HepG2 (cell line): ENCODE data around the gene PRKACA. TPM values are rescaled to one million over a fixed set of nuclear protein-coding genes. Genes with fewer than 3 reads are reported as not detected.

ENCODE experiments used
- ATAC-seq: fragments of 200-7000 bp; cut with Tn5 transposase; 3 replicates; pipeline ENCODE4 v1.9.1; 2020; ENCODE audit warnings: mild to moderate bottlenecking, moderate library complexity
- BruUV-seq: library from RNA; stranded (reverse); fragments of 400-500 nt; replicated peaks from 2 replicates; lab custom pipeline; 2021; lab: Mats Ljungman, UMichigan
- CTCF ChIA-PET: fragments of 300-600 bp; formaldehyde crosslinking; extraction: SDS; loops from one replicate; lab custom pipeline; 2021; ENCODE audit warnings: low total read pairs, inconsistent platforms, low intra/inter-chr PET ratio; lab: Yijun Ruan, JAX
- POLR2A ChIA-PET: fragments of 350-600 bp; sonication (Branson Sonifier 250); formaldehyde crosslinking; loops from one replicate; lab custom pipeline; 2020; ENCODE audit warnings: antibody characterized with exemption, inconsistent platforms; lab: Yijun Ruan, JAX
- DNase-seq: peaks from one replicate; pipeline ENCODE4 v3.0.0-alpha.2; 2015; ENCODE audit warnings: low spot score
- FAIRE-seq: peaks from 3 replicates; lab custom pipeline; 2011; peaks lifted over from hg19 to GRCh38; lab: Jason Lieb, UNC
- H2AFZ ChIP-seq: one replicate; pipeline ENCODE4 v1.6.1; 2011; ENCODE audit warnings: low read length, inconsistent platforms
- H3K27ac ChIP-seq: fragments of 300-600 bp; 3 replicates; pipeline ENCODE4 v1.8.0; 2011; ENCODE audit warnings: mixed run types, mild to moderate bottlenecking, mixed read lengths, low read length, inconsistent platforms; ENCODE audit not compliant: insufficient read depth; ENCODE audit errors: extremely low read length
- H3K27me3 ChIP-seq, 2 experiments: fragments of 200-600 bp in 1 of 2; 2 replicates in 1 of 2; 3 replicates in 1 of 2; pipeline versions ENCODE4 v1.6.0 to v1.8.0; 2011; ENCODE audit warnings: low read length in 2 of 2, mild to moderate bottlenecking in 2 of 2, moderate library complexity in 2 of 2, inconsistent platforms in 1 of 2; ENCODE audit not compliant: insufficient read depth in 2 of 2, control insufficient read depth in 1 of 2
- H3K36me3 ChIP-seq, 2 experiments: fragments of 200-600 bp in 1 of 2; replicated peaks in 1 of 2; 2 replicates in 1 of 2; 3 replicates in 1 of 2; pipeline versions ENCODE4 v1.5.1 to v1.8.0; 2011; ENCODE audit warnings: low read length in 2 of 2, inconsistent platforms in 1 of 2; ENCODE audit not compliant: insufficient read depth in 2 of 2, control insufficient read depth in 1 of 2
- H3K4me1 ChIP-seq: 2 replicates; pipeline ENCODE4 v1.5.1; 2012; ENCODE audit warnings: low read length, inconsistent platforms; ENCODE audit not compliant: insufficient read depth
- H3K4me2 ChIP-seq: 2 replicates; pipeline ENCODE4 v1.6.0; 2011; ENCODE audit warnings: low read depth, low read length, inconsistent platforms
- H3K4me3 ChIP-seq, 3 experiments: fragments of 200-600 bp in 1 of 3; sonication (generic), shearing (Covaris generic) in 1 of 3; replicated peaks in 1 of 3; 2 replicates each; pipeline ENCODE4 v1.5.1; 2011 to 2016; ENCODE audit warnings: low read length in 3 of 3, inconsistent platforms in 2 of 3, low read depth in 2 of 3, mild to moderate bottlenecking in 2 of 3, control low read depth in 1 of 3, mixed read lengths in 1 of 3; ENCODE audit not compliant: insufficient read depth in 1 of 3
- H3K79me2 ChIP-seq: one replicate; pipeline ENCODE4 v1.6.1; 2011; ENCODE audit warnings: low read length, inconsistent platforms; ENCODE audit not compliant: insufficient read depth
- H3K9ac ChIP-seq: 2 replicates; pipeline ENCODE4 v1.6.0; 2011; ENCODE audit warnings: mild to moderate bottlenecking, low read depth, low read length, inconsistent platforms; ENCODE audit not compliant: insufficient read depth
- H3K9me3 ChIP-seq: 2 replicates; pipeline ENCODE4 v1.5.1; 2012; ENCODE audit warnings: mild to moderate bottlenecking, low read length
- H4K20me1 ChIP-seq: 2 replicates; pipeline ENCODE4 v1.6.0; 2011; ENCODE audit warnings: inconsistent platforms, mild to moderate bottlenecking, low read length, moderate library complexity; ENCODE audit not compliant: insufficient read depth
- ASH2L ChIP-seq: fragments of 300-600, 200-600 bp; sonication (generic); IDR thresholded peaks from 2 replicates; pipeline ENCODE4 v1.7.0; 2017; ENCODE audit warnings: low read depth, mild to moderate bottlenecking, moderate library complexity, mixed read lengths, low read length; ENCODE audit not compliant: insufficient read length
- NCOA1 ChIP-seq: sonication (generic); formaldehyde crosslinking; IDR thresholded peaks from 2 replicates; pipeline ENCODE4 v1.9.0; 2021; ENCODE audit warnings: missing genetic modification reagents
- PATZ1 ChIP-seq: sonication (generic); formaldehyde crosslinking; IDR thresholded peaks from 2 replicates; pipeline ENCODE4 v1.4.0; 2020; ENCODE audit warnings: missing genetic modification reagents
- ZBTB42 ChIP-seq: sonication (generic); formaldehyde crosslinking; IDR thresholded peaks from 2 replicates; pipeline ENCODE4 v1.5.0; 2020; ENCODE audit warnings: mild to moderate bottlenecking, missing genetic modification reagents
- ZMYM2 ChIP-seq: sonication (generic); formaldehyde crosslinking; IDR thresholded peaks from 2 replicates; pipeline ENCODE4 v1.8.0; 2022; ENCODE audit warnings: mild to moderate bottlenecking, missing genetic modification reagents
- ZNF207 ChIP-seq: fragments of 450-650 bp; IDR thresholded peaks from 2 replicates; pipeline ENCODE4 v1.6.1; 2016; ENCODE audit warnings: antibody characterized with exemption, borderline replicate concordance
- ZNF224 ChIP-seq: sonication (generic); formaldehyde crosslinking; IDR thresholded peaks from 2 replicates; pipeline ENCODE4 v1.5.0; 2020; ENCODE audit warnings: mild to moderate bottlenecking, missing genetic modification reagents
- ZNF512B ChIP-seq: sonication (generic); formaldehyde crosslinking; IDR thresholded peaks from 2 replicates; pipeline ENCODE4 v1.5.1; 2020; ENCODE audit warnings: missing genetic modification reagents, mild to moderate bottlenecking, borderline replicate concordance
- ZNF607 ChIP-seq: sonication (generic); formaldehyde crosslinking; IDR thresholded peaks from 2 replicates; pipeline ENCODE4 v1.5.1; 2020; ENCODE audit warnings: missing genetic modification reagents, mild to moderate bottlenecking, borderline replicate concordance
- ZNF788 ChIP-seq: sonication (generic); formaldehyde crosslinking; IDR thresholded peaks from 2 replicates; pipeline ENCODE4 v1.5.0; 2020; ENCODE audit warnings: mild to moderate bottlenecking, missing genetic modification reagents, borderline replicate concordance
- WGBS: methylation state at CpG from one replicate; pipeline ENCODE4 v1.1.6; 2017; ENCODE audit warnings: low lambda C conversion rate; 5-methylcytosine and 5-hydroxymethylcytosine counted together
- in situ Hi-C: cut with HindIII; loops from 2 replicates; pipeline ENCODE4 v1.10.0; 2017; ENCODE audit warnings: low pct_unique_long_range_greater_than_20kb; ENCODE audit not compliant: extremely low pct_ligation_motif_present
- intact Hi-C: fragments of 100-400 bp; cut with micrococcal nuclease; formaldehyde crosslinking; loops from one replicate; pipeline ENCODE4 v1.10.0; 2022; ENCODE audit not compliant: unreplicated experiment
- polyA plus RNA-seq, 8 experiments: library from polyadenylated mRNA; depleted of rRNA in 3 of 8; stranded (reverse) in 7 of 8; unstranded in 1 of 8; fragments of >200 nt; fragmentation: Illumina TruSeq in 4 of 8; extraction: Trizol in 4 of 8; gene quantifications; 2 replicates each; pipeline versions ENCODE4 v1.2.1 to v1.2.3, GENCODE V29; 2011 to 2016; ENCODE audit warnings: low read depth in 4 of 8, missing spikeins in 1 of 8, mixed read lengths in 1 of 8; ENCODE audit not compliant: insufficient read depth in 1 of 8
- total RNA-seq, 5 experiments: library from RNA; depleted of rRNA; stranded (reverse); fragments of >200 nt; fragmentation: Illumina TruSeq; extraction: Trizol; gene quantifications; 2 replicates each; pipeline ENCODE4 v1.2.3, GENCODE V29; 2016; ENCODE audit warnings: low read depth in 1 of 5

Gene PRKACA
- total and polyA plus RNA-seq, 2 of the 13 experiments (the other 11 are each of a cell fraction or from before 2014, with no cell fraction given), result 11.0 to 18.2 TPM

GRCh38 chr19:14073925-14074838 is 43.4 kb downstream of the PRKACA start:
- intact Hi-C loops, result loop anchor here (5.0 kb wide), 1 partner anchor 67 kb away; the partner anchor contains the start of gene RFX1
- Histone ChIP-seq H3K27me3 (no peaks in the 10 kb centered on the region; a peak in 1 of 5 replicates), H4K20me1 (no peaks in the 10 kb centered on the region), H3K9me3 (no peaks in the 10 kb centered on the region), H3K4me3 (peak overlapping the region; percentile 76 to 94 (median 80)), H3K27ac (peak overlapping the region; percentile 63), H3K79me2 (peaks cover 3% of the 10 kb centered on the region), H3K36me3 (no peaks in the 10 kb centered on the region), H3K4me2 (peak overlapping the region; percentile 98), H3K9ac (peak overlapping the region; percentile 71), H2AFZ (no peak overlapping the region), H3K4me1 (peaks cover 8% of the 10 kb centered on the region)
- no TSS peak for BruUV-seq
- CTCF ChIA-PET, result interaction anchor here (0.8 to 4.7 kb wide), 7 partner anchors 13 to 193 kb away, joined by 3 to 79 read pairs (median 5); no protein-coding TSS in a partner anchor
- FAIRE-seq (no peak), ATAC-seq (peak; percentile 1; the same call in 1 of the 3 replicates), DNase-seq (no peak)
- 0% methylated on average over 14 of the region's 44 CpGs for WGBS
- in situ Hi-C loops, result loop anchor here (5.0 to 25.0 kb wide), 2 partner anchors 192 to 312 kb away; partner anchors contain the start of genes C19orf53 and MRI1
- POLR2A ChIA-PET, result interaction anchor here (1.1 to 5.2 kb wide), 7 partner anchors 13 to 201 kb away, joined by 3 to 62 read pairs (median 5); partner anchors contain the start of genes ASF1B, IL27RA, PALM3 and RFX1
- 0 out of 2 replicates have a peak, but pooled peaks have one; percentile 15 for TF ChIP-seq ZNF607 (CRISPR knock-in tag)
- TF ChIP-seq ZMYM2, result no peak
- TF ChIP-seq PATZ1 (CRISPR knock-in tag), result peak; percentile 90
- TF ChIP-seq ZNF512B (CRISPR knock-in tag), result no peak
- TF ChIP-seq ZBTB42 (CRISPR knock-in tag), result 0 out of 2 replicates have a peak, but pooled peaks have one; percentile 4
- 0 out of 2 replicates have a peak, but pooled peaks have one; percentile 9 for TF ChIP-seq ZNF788 (CRISPR knock-in tag)
- peak; percentile 45; the same call in 1 of the 2 replicates for TF ChIP-seq ZNF224
- no peak for TF ChIP-seq ZNF207
- no peak for TF ChIP-seq NCOA1 (CRISPR knock-in tag)
- TF ChIP-seq ASH2L, result peak; percentile 19
